Activated naive CD8-positive, alpha-beta T cell treated with anti-CD3 and anti-CD28 coated beads, Interleukin-2, amount 50 U/mL, for 24 hours (primary cell): ENCODE data around the gene SLC12A5.
"Not testable (repeated sequence)": the region's sequence is repeated elsewhere in the genome, so short reads cannot be mapped to it uniquely, and the experiment has no call there.

Experiments
- ATAC-seq: fragments of 150-1000 bp; cut with Tn5 transposase; one replicate; pipeline ENCODE4 v1.10.0; 2021
- DNase-seq: peaks from one replicate; pipeline ENCODE4 v3.0.0; 2021
- H3K27ac Mint-ChIP-seq: one replicate; pipeline ENCODE4 v1.8.0; 2021; ENCODE audit warnings: mild to moderate bottlenecking, mixed read lengths
- H3K27me3 Mint-ChIP-seq: one replicate; pipeline ENCODE4 v1.8.0; 2021; ENCODE audit warnings: mixed read lengths
- H3K36me3 Mint-ChIP-seq: one replicate; pipeline ENCODE4 v1.8.0; 2021; ENCODE audit warnings: low read depth, mixed read lengths
- H3K4me1 Mint-ChIP-seq: one replicate; pipeline ENCODE4 v1.8.0; 2021; ENCODE audit warnings: mixed read lengths
- H3K4me3 Mint-ChIP-seq: one replicate; pipeline ENCODE4 v1.8.0; 2021; ENCODE audit warnings: mild to moderate bottlenecking, moderate library complexity, mixed read lengths
- H3K9me3 Mint-ChIP-seq: one replicate; pipeline ENCODE4 v1.8.0; 2021; ENCODE audit warnings: mixed read lengths

SLC12A5 gene

DNA sequence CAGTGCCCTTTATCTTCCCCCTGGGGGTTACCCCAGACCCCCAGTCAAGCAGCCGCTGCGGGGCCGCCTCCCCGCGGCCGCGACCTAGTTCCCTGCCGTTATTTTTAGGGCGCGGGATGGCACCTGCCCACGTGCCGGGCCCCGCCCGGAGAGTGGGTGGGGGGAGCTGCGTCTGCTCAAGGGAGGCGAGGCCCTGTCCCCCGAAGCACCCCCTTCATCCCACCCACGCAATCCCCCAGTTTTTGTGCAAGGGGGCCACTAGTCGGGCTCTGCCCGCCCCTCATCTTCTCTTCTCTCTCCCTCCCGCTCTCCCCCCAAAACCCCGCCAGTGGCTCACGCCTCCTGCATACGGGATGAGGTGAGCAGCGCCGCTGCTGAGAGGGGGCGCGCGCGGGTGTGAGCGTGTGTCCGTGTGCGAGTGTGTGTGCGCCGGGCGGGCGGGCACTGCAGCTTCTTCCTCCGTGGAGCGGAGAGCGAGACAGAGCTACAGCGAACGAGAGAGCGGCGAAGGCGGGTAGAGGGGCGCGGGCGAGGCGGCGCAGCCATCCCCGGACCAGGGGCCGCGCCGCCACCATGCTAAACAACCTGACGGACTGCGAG, at the start of gene SLC12A5:
Gene SLC12A5 (plus strand): TSS at position 444 of the 600 bp plus-strand sequence. CDS start 130 bp downstream, at position 574.
- Mint-ChIP-seq H3K27ac (no peak within 1 kb of the TSS), H3K36me3 (no peaks in the 10 kb centered on the region), H3K4me3 (no peak within 1 kb of the TSS), H3K27me3 (peaks cover 66% of the 10 kb centered on the region), H3K4me1 (no peaks in the 10 kb centered on the region), H3K9me3 (no peaks in the 10 kb centered on the region)
- ATAC-seq = no peak
- no peak for DNase-seq

- no peak for ATAC-seq
- no peak for DNase-seq
- Mint-ChIP-seq H3K27me3 (peaks cover 5% of the 10 kb centered on the region), H3K27ac (no peak overlapping the region), H3K4me3 (no peak overlapping the region), H3K9me3 (no peaks in the 10 kb centered on the region), H3K4me1 (no peaks in the 10 kb centered on the region), H3K36me3 (no peaks in the 10 kb centered on the region)
These were observed 47.8 kb upstream of the SLC12A5 start for GRCh38 chr20:45981261-45981660.

DNA sequence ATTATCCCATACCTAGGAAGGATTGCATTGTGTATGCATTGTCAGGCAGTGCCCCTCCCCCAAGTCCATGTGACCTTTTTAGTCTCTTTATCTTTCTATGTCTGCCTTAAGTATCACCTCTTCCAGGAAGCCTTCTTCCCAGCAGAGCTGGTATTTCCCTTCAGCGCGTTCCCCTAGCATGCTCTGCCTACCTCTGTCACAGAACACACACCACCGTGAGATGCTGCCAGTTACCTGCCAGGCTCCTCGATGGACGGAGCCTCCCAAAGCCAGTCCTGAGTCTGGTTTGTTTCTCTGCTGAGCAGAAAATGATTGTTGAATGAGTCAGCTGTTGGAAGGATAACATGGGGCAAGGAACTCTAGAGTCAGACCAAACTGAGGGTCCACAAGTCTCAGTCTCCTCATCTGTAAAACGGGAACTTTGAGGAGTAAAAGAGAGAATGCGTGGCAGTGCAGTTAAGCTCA, 45.7 kb upstream of the SLC12A5 start:
- H3K4me3 Mint-ChIP-seq = no peak overlapping the region
- no peak overlapping the region for H3K27ac Mint-ChIP-seq
- H3K36me3 Mint-ChIP-seq = no peaks in the 10 kb centered on the region
- no peak for DNase-seq
- no peaks in the 10 kb centered on the region for H3K4me1 Mint-ChIP-seq
- ATAC-seq = no peak
- peaks cover 8% of the 10 kb centered on the region for H3K27me3 Mint-ChIP-seq
- H3K9me3 Mint-ChIP-seq = no peaks in the 10 kb centered on the region

GRCh38 chr20:45985573-45985972, 43.4 kb upstream of the SLC12A5 start:
- DNase-seq (no peak), ATAC-seq (no peak)
- H3K36me3 Mint-ChIP-seq = no peaks in the 10 kb centered on the region
- H3K4me1 Mint-ChIP-seq = no peaks in the 10 kb centered on the region
- H3K4me3 Mint-ChIP-seq = no peak overlapping the region
- H3K27me3 Mint-ChIP-seq = peaks cover 15% of the 10 kb centered on the region
- no peak overlapping the region for H3K27ac Mint-ChIP-seq
- no peaks in the 10 kb centered on the region for H3K9me3 Mint-ChIP-seq

GRCh38 chr20:45987108-45987780, 41.8 kb upstream of the SLC12A5 start:
- Mint-ChIP-seq H3K27ac (no peak overlapping the region), H3K9me3 (no peaks in the 10 kb centered on the region)

GRCh38 chr20:45988830-45989229, 40.2 kb upstream of the SLC12A5 start:
- not testable (repeated sequence) for ATAC-seq, H3K27ac Mint-ChIP-seq

More at GRCh38 chr20:45987108-45987780, 41.8 kb upstream of the SLC12A5 start:
- DNase-seq = peak; percentile 86
- H3K36me3 Mint-ChIP-seq = no peaks in the 10 kb centered on the region
- peaks cover 19% of the 10 kb centered on the region for H3K27me3 Mint-ChIP-seq
- ATAC-seq = peak; percentile 89
- no peak overlapping the region for H3K4me3 Mint-ChIP-seq
- H3K4me1 Mint-ChIP-seq = no peaks in the 10 kb centered on the region

DNA sequence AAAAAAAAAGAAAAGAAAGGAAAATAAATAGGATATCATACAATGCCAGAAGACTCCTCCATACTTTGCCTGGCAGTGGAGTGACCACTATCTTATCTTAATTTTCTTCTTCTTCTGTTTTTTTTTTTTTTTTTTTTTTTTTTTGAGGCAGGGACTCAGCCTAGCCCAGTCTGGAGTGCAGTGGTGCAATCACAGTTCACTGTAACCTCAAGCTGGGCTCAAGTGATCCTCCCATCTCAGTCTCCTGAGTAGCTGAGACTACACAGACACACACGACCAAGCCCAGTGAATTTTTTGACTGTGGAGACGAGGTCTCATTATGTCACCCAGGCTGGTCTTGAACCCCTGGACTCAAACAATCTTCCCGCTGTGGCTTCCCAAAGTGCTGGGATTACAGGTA, 37.4 kb upstream of the SLC12A5 start:
- H3K27ac Mint-ChIP-seq = no peak overlapping the region

More at GRCh38 chr20:45988830-45989229, 40.2 kb upstream of the SLC12A5 start:
- H3K27me3 Mint-ChIP-seq = peaks cover 19% of the 10 kb centered on the region
- H3K9me3 Mint-ChIP-seq, H3K4me1 Mint-ChIP-seq, DNase-seq, H3K4me3 Mint-ChIP-seq, H3K36me3 Mint-ChIP-seq: not testable (repeated sequence)

DNA sequence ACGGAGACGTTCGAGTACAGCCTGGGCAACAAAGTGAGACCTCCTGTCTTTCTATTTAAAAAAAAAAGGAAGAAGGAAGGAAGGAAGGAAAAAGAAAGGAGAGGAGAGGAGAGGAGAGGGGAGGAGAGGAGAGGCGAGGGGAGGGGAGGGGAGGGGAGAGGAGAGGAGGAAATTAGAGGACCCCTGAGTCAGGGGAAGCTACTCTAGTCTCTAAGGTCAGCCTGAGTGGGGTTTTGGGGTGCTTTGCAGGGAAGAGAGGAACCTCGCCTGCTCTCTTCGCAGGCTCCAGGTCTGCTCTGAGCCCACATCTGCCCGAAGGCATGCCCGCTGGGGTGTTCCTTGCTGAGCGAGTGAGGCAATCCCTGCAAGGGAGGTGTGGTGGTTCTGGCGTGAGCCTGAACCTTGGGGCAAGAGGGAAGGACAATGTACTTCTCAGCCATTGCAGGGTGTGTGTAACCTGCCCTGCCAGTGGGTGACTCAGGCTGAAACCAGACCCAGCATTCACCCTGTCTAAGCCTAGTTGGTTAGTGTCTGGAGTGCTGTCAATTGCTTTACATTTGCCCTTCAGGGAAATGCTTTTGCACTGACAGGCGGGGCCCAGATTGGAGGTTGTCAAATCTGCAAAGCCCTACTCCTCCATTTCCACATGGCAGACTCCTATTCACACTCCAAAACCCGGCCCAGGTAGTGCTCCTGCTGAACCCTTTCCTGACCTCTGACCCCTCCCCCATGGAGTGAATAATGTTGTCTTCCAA, 35.6 kb upstream of the SLC12A5 start:
- no peak overlapping the region for H3K27ac Mint-ChIP-seq
- ATAC-seq = peak; percentile 64
- H3K27me3 Mint-ChIP-seq = peaks cover 11% of the 10 kb centered on the region
- H3K36me3 Mint-ChIP-seq = no peaks in the 10 kb centered on the region
- no peaks in the 10 kb centered on the region for H3K9me3 Mint-ChIP-seq
- DNase-seq = no peak
- H3K4me3 Mint-ChIP-seq = no peak overlapping the region
- H3K4me1 Mint-ChIP-seq = peaks cover 16% of the 10 kb centered on the region

More for the DNA sequence above, 37.4 kb upstream of the SLC12A5 start:
- Mint-ChIP-seq H3K4me3 (no peak overlapping the region), H3K9me3 (no peaks in the 10 kb centered on the region), H3K36me3 (no peaks in the 10 kb centered on the region), H3K27me3 (peaks cover 13% of the 10 kb centered on the region), H3K4me1 (peaks cover 5% of the 10 kb centered on the region)
- DNase-seq = no peak
- ATAC-seq = no peak

DNA sequence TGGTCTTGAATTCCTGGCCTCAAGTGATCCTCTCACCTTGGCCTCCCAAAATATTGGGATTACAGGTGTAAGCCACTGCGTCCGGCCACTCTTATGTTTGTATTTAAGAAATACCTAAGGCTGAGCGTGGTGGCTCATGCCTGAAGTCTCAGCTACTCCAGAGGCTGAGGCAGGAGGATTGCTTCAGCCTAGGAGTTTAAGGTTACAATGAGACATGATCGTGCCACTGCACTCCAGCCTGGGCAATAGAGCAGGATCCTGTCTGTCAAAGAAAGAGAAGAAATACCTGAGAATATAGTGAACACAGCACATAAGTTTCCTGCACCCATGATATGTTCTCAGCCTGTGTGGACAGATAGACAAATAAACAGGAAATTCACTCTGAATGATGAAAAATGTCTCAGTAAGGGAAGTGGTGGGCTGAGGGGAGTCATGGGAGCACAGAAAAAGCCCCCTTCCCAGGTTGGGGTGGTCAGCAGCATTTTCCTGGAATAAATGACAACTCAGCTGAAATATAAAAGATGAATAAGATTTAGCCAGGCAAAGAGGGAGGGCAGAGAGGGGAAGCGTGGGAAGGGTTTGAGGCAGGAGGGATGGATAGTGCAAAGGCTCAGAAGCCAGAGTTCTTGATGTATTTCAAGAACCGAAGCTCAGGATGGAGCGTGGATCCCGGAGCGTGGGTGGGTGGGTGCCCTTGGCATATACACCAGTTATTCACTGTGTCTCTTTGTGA, 34.1 kb upstream of the SLC12A5 start:
- H3K9me3 Mint-ChIP-seq = no peaks in the 10 kb centered on the region
- ATAC-seq (no peak), DNase-seq (no peak)
- no peak overlapping the region for H3K4me3 Mint-ChIP-seq
- H3K4me1 Mint-ChIP-seq = peaks cover 31% of the 10 kb centered on the region
- no peak overlapping the region for H3K27ac Mint-ChIP-seq
- H3K36me3 Mint-ChIP-seq = no peaks in the 10 kb centered on the region
- H3K27me3 Mint-ChIP-seq = peaks cover 15% of the 10 kb centered on the region

DNA sequence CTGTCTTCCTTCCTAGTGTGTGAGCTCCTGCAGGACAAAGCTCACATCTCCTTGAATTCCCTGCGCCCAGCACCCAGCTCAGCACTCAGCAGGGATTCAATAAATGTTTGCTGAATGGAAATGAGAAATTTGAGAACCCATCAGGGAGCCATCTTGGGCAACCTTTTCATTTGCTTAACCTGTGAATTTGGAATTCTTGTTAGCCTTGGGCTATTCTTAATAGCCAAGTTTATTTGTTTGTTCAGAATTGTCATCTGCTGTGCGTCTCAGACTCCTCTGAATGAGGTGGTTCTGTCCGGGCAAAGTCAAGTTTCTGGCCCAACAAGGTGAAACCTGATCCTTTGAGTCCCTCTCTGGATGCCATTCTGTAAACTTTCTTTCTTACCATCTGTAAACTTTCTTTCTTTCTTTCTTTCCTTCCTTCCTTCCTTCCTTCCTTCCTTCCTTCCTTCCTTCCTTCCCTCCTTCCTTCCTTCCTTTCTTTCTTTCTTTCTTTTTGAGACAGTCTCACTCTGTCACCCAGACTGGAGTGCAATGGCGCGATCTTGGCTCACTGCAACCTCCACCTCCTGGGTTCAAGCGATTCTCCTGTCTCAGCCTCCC, 33.4 kb upstream of the SLC12A5 start:
- Mint-ChIP-seq H3K4me1 (peaks cover 38% of the 10 kb centered on the region), H3K27me3 (peaks cover 15% of the 10 kb centered on the region)
- H3K36me3 Mint-ChIP-seq, H3K9me3 Mint-ChIP-seq, DNase-seq, H3K4me3 Mint-ChIP-seq, ATAC-seq, H3K27ac Mint-ChIP-seq: not testable (repeated sequence)

GRCh38 chr20:45997187-45997586, 31.8 kb upstream of the SLC12A5 start:
- Mint-ChIP-seq H3K4me1 (peaks cover 43% of the 10 kb centered on the region), H3K4me3 (no peak overlapping the region), H3K27ac (no peak overlapping the region), H3K9me3 (no peaks in the 10 kb centered on the region), H3K27me3 (peaks cover 12% of the 10 kb centered on the region), H3K36me3 (no peaks in the 10 kb centered on the region)
- ATAC-seq = no peak
- DNase-seq = no peak

- peaks cover 14% of the 10 kb centered on the region for H3K27me3 Mint-ChIP-seq
- H3K4me1 Mint-ChIP-seq = peaks cover 43% of the 10 kb centered on the region
- H3K4me3 Mint-ChIP-seq = no peak overlapping the region
- ATAC-seq (peak; percentile 67), DNase-seq (no peak)
- no peaks in the 10 kb centered on the region for H3K36me3 Mint-ChIP-seq
- H3K9me3 Mint-ChIP-seq = no peaks in the 10 kb centered on the region
- no peak overlapping the region for H3K27ac Mint-ChIP-seq
These were observed 30.7 kb upstream of the SLC12A5 start for GRCh38 chr20:45998337-45998736.

DNA sequence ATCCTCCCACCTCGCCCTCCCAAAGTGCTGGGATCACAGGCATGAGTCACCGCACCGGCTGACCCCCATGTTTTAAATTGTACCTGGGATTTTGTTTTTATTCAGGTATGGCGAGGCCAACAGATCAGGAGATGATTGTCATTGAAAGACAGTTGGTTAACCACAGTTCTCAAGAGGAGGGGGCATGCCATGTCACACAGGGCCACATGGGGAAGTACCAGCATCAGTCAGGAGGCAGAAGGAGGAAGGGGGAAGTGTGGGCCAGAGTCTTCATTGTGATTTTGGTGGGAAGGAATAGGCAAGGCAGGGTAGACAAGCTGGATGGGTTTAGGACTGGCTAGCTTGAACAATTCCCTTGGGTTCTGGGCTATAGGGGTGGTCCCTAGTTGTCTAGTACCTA, 30.3 kb upstream of the SLC12A5 start:
- Mint-ChIP-seq H3K27ac (peak overlapping the region; percentile 12), H3K4me3 (no peak overlapping the region)

More for the DNA sequence above, 30.3 kb upstream of the SLC12A5 start:
- Mint-ChIP-seq H3K4me1 (peaks cover 46% of the 10 kb centered on the region), H3K36me3 (no peaks in the 10 kb centered on the region), H3K27me3 (peaks cover 16% of the 10 kb centered on the region), H3K9me3 (no peaks in the 10 kb centered on the region)
- peak; percentile 34 for DNase-seq
- peak; percentile 87 for ATAC-seq
